ENCODE measurements around the gene FAIM2.
A peak's percentile ranks its signal among the peaks of the same experiment; 100 is the strongest.
"Not testable (repeated sequence)": the region's sequence is repeated elsewhere in the genome, so short reads cannot be mapped to it uniquely, and the experiment has no call there.

The FAIM2 gene

GRCh38 chr12:49879065-49879464 is 24.6 kb downstream of the FAIM2 start:
- DNase-seq (ENCODE audit: low spot score) = not testable (repeated sequence)

- DNase-seq (ENCODE audit: low spot score) = no peak
Measured at GRCh38 chr12:49878021-49878420, 25.7 kb downstream of the FAIM2 start.

GRCh38 chr12:49877066-49877465 is 26.6 kb downstream of the FAIM2 start:
- no peak for DNase-seq (ENCODE audit: low spot score)

- no peak for DNase-seq (ENCODE audit: low spot score)
Measured at GRCh38 chr12:49876070-49876469, 27.6 kb downstream of the FAIM2 start.

GRCh38 chr12:49875115-49875720 is 28.5 kb downstream of the FAIM2 start:
- DNase-seq (ENCODE audit: low spot score) = no peak

GRCh38 chr12:49874142-49874897 is 29.4 kb downstream of the FAIM2 start:
- DNase-seq (ENCODE audit: low spot score) = no peak

DNA sequence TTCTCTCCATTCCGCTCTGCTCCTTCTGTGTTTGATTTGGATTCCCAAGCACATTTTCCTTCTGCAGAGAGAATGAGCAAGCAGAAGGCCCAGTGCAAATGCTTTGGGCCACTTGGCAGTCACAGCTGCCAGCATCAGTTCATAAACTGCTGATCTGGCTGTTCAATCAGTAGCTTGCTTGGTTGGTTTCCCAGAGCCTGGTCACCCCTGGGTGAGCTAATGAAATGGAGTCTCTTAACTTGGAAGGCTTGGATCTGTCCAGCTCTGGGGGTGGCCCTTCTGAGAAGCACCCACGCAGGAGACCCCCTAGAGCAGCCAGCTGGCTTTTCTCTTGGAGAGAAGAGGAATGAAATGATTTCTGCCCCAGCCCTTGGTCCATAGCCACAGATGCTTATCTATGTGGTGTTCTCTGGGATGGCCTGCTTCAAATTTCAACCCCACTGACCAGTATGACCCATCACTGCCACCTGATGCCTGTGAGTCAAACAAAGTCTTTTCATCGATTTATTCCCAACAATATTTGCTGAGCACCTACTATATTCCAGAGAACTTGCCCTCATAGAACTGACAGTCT is 30.3 kb downstream of the FAIM2 start:
- no peak for DNase-seq (ENCODE audit: low spot score)

GRCh38 chr12:49872781-49873181 is 30.9 kb downstream of the FAIM2 start:
- no peak for DNase-seq (ENCODE audit: low spot score)

DNA sequence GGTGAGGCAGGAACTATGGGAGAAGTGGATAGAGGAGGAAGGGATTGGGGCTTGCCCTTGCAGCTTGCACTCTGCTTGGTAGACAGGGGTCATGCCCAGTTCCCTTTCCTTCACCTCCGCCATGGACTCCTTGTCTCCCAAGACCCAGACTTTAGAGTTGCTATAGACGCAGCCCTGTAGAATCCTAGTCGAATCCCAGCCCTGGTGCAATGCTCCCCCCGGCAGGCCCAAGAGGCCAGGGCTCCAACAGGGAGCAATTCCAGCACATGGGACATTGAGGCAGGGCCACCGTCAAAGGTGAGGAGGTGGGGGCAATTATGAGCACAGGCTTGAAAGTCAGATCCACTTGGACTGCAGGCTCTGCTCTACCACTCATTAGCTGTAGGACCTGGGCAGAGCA is 31.3 kb downstream of the FAIM2 start:
- DNase-seq (ENCODE audit: low spot score) = no peak

- DNase-seq (ENCODE audit: low spot score) = not testable (repeated sequence)
Measured at GRCh38 chr12:49871811-49872251, 31.9 kb downstream of the FAIM2 start.

DNA sequence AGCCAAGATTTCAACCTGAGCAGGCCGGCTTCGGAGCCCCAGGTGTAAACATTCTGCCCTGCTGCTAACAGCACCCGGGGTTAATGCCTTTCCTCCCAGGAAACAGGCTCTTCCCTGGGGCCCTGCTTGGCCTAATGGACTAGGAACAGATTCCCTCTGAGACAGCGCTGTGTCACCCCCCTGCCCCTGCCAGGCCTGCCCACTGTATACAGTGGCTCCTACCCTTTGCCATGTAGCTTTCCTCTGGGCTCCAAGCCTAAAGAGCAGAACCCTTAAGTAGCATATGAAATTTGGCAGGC is 32.5 kb downstream of the FAIM2 start:
- DNase-seq (ENCODE audit: low spot score) = no peak

GRCh38 chr12:49870501-49871262 is 33.0 kb downstream of the FAIM2 start:
- DNase-seq (ENCODE audit: low spot score) = no peak

GRCh38 chr12:49869816-49870500 is 33.7 kb downstream of the FAIM2 start:
- no peak for DNase-seq (ENCODE audit: low spot score)

GRCh38 chr12:49868952-49869815 is 34.5 kb downstream of the FAIM2 start:
- no peak for DNase-seq (ENCODE audit: low spot score)

GRCh38 chr12:49868449-49868848 is 35.3 kb downstream of the FAIM2 start:
- DNase-seq (ENCODE audit: low spot score) = no peak

- no peak for DNase-seq (ENCODE audit: low spot score)
Measured at GRCh38 chr12:49867570-49868341, 35.9 kb downstream of the FAIM2 start.

DNA sequence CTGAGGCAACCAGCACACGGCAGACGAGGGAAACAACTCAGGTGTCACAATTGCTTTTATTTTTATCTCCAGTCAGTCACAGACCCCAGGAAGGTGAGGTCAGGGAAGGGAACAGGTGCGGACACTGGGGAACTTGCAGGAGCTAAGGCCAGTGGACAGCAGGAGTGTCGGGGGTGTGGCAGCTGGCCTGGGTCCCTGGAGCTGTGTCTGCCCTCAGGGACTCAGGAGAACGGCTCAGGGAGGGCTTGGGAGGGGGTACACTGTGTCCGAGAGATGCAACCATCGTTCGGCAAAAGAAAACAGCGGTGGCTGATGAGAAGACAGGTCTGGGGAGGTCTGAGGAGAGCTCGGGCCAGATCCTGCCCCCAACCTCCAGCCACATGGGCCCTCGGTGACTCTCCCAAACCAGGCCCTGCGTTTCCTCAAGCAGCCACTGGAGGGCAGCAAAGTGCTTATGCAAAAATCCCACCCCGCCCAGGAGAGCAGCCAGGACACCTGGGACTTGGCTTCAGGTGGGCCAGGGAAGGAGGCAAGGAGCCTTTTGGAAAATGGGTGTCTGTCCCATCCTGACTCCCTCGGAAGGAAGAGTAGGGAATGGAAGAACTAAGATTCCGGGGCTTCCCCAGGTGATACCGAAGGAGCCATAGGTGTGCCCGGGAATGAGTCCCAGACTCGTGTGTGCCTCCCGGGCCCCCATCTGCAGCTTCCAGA is 36.7 kb downstream of the FAIM2 start:
- peak; percentile 80 for DNase-seq (ENCODE audit: low spot score)

DNA sequence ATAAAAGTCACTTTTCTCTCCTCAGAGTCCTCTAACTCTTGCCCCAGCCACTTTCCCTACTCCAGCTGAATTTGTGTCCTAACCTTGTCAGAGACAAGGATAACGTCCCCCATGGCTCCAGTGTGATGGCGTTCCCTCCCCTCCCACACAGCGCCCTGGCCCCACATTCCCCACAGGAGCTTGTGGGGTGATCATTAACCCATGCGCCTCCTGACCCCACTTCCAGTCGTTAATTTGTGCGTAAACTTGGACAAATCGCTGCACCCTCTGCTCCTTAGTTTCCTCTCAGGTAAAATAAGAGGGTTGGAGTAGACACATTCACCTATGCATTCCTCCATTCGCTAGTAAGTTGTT is 37.9 kb downstream of the FAIM2 start:
- DNase-seq (ENCODE audit: low spot score) = no peak

DNA sequence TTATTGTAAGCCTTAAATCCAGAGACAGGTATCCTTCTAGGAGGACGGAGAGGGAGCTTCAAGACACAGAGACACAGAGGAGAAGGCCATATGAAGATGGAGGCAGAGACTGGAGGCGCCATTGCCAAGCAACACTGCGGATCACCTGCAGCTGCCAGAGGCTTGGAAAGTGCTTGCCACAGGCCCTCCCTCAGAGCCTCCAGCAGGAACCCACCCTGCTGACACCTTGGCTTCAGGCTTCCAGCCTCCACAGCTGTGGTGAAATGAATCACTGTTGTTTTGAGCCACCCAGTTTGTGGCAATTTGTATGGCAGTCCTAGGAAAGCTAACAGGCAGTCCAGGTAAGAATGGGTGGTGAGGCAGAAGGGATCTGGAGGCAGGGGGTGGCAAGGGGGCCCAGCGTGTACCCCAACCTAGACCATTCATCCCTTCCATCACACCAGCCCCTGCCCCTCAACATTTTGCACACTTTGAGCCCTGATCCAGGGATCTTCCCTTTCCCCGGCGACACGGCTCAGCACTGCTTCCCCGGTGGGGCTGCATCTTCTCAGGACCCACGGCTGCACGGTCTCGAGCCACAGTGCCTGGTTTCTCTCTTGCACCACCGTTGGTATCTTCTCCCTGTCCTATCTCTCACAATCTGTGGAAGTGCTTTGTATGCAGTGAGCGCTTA is 38.5 kb downstream of the FAIM2 start:
- DNase-seq (ENCODE audit: low spot score) = no peak

DNA sequence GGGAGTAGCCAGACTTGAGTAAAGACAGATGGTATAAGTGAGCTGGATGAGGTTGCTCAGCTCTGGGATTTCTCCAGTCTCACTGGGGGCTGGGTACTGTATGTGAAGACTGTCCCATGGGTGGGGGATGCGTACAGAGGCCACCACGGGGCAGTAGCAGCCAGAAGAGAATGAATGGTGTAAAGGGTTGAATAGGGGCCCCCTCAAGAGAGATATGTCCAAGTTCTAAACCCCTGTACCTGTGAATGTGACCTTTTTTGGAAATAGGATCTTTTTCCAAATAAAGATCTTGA is 39.0 kb downstream of the FAIM2 start:
- DNase-seq (ENCODE audit: low spot score) = no peak

All from NAMALWA (cell line).